Posterior cingulate gyrus (tissue), 11 donors: ENCODE results near the gene RAD21L1.
A peak's percentile ranks its signal among the peaks of the same experiment; 100 is the strongest.

Experiments used
- DNase-seq, 10 donors: peaks; one replicate each; pipeline versions ENCODE4 v3.0.0 to v3.0.0-alpha.2; 2020 to 2021; ENCODE audit warnings: mixed read lengths in 3 of 10
- intact Hi-C: fragments of 100-400 bp; cut with DNase I; formaldehyde crosslinking; loops from one replicate; pipeline ENCODE4 v1.15.1; 2023

RAD21L1 gene

DNA sequence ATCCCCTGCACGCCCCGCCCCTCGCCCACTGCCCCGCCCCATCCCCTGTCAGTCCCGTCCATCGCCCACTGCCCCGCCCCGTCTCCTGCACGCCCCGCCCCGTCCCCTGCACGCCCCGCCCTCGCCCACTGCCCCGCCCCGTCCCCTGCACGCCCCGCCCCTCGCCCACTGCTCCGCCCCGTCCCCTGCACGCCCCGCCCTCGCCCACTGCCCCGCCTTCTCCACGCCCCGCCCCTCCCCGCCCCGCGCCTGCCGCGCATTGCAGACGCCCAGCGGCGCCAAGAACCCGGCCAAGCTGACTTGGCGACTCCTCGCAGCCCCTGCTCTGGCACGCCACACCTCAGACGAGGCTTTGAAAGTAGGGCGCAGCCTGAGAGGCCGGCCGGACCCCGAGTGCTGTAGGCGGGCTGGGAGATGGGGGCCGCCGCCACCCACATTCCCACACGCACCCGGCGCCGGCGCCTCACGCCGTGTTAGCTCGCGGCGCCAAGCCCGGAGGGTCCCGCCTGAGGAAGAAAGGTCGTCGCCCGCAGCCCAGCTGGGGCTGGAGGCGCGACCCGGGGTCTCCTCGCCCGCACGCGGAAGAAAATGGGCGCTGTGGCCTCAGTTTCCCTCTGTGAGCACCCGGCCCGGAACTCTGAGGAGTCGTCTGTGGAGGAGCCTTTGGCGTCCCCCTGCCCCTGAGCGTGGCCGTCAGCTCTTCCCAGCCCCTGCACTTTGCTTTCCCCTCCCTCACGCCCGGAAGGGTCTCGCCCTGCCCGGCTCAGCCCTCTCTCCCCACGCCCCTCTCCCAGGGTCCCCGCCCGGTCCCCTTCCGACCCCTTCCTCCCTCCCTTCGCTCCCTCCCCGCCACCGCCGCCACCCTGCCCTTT, at the start of gene RAD21L1:
Gene RAD21L1, plus strand, starts transcription at position 262 of the 872 bp plus-strand sequence. CDS start 2,410 bp downstream, outside the sequence.
- DNase-seq = peak; percentile 50 to 96 (median 74)
- intact Hi-C loops = no loop called here

DNA sequence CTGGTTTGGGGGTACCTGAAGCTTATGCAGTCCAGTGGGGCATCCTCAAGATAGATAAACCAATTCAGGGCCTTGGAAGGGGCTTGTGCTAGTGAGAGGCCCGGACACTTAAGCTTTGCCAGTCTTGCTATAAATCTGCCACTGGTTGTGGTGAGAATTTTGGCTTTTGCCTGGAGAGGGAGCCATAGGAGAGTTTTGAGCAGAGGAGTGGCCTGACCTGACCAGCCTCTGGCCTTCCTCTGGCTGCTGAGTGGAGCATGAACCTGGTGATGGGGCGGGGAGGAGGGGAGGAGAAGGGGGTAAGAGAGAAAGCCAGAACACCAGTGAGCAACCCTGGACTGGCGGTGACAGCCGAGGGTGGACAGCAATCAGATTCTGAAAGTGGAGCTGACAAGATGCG, 48.2 kb upstream of the RAD21L1 start:
- intact Hi-C loops = no loop called here

DNA sequence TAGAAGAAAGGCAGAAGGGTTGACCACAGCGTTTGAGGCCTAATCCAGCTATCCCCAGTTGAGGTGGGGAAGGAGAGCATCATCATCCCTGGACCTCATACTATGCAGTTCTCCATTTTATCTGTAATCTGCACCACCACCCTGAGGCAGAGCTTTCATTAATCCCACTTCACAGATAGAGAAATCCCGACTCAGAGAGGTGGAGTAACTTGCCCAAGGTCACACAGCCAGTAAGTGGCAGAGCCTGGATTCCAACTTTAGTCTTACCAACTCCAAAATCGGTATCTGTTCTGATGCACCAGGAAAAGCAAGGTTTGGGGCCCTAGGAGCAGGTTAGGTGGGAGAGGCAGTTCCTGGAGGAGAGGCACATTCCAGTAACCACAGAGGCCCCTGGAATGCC, 47.7 kb upstream of the RAD21L1 start:
- intact Hi-C loops = no loop called here
- no peak for DNase-seq

More for the DNA sequence above, 48.2 kb upstream of the RAD21L1 start:
- DNase-seq = no peak

DNA sequence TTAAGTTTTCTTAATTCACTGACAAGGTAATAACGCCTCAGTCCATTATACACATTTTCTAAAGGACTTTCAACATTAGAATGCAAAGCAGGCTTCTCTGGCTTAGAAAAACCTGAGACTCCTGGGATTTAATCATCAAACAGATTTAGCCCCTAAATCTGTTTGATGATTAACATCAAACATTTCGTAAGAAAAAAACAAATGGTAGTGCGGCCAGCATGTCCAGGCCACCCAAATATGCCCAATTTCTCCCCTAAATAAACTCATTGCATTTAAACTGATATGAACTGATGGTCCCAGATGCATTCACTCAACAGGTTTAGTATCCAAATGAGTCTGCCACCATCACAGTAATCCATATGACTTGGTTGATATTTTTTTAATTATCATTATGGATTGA, 47.2 kb upstream of the RAD21L1 start:
- no peak for DNase-seq
- intact Hi-C loops = no loop called here

DNA sequence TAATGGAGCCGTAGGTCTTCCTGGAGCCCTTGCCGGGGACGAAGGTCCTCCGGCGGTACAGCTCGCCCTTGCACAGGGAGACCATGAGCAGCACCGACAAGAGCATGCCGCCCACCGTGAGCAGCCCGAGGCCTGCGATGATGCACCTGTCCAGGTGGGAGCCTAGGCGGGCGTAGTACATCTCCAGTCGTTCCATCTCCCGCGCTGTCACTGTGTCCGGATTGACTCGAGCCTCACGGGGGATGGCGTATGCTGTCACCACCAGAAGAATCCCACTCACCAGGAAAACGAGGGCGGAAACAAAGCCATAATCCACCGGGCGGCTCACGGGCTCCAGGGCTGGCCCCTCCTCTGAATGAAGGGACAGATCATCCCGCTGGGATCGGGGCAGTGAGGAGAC, 44.9 kb upstream of the RAD21L1 start:
- intact Hi-C loops = no loop called here
- peak in 1 of 10 donors; percentile 72 for DNase-seq

DNA sequence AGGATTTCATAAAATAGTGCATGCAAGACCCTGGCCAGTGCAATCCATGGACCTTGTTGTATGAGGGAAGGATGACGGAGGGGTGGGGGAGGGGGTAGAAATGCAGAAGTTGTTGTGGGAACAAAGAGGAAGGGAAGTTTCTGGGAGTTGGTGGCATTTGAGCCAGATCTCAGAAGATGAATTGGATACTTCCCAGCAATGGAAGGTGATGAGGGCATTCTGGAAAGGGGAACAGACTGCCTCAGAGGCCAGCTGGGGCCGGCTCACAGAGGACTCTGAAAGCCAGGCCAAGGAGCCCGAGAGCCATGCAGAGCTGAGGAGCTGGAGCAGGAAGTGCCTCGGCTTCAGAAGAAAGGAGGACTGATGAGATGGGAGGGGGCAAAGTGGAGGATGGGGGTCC, 43.7 kb upstream of the RAD21L1 start:
- intact Hi-C loops = no loop called here
- DNase-seq = no peak

DNA sequence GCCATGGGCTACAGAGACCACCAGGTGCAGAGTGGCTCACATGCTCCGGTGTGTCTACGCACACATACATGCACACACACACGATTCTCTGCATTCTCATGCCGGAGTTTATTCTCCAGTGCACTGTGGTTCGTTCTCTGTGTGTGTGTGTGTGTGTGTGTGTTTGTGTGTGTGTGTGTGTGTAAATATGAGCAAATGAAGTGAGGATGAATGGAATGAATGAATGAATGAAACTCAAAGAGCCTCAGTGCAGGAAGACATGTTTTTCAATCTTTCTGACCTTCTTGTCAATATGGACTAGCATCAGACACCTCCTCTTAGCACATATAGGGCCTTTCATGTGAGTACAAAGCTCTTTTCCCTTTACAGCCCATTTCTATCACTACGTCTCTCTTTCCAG, 42.7 kb upstream of the RAD21L1 start:
- DNase-seq = no peak
- intact Hi-C loops = no loop called here

DNA sequence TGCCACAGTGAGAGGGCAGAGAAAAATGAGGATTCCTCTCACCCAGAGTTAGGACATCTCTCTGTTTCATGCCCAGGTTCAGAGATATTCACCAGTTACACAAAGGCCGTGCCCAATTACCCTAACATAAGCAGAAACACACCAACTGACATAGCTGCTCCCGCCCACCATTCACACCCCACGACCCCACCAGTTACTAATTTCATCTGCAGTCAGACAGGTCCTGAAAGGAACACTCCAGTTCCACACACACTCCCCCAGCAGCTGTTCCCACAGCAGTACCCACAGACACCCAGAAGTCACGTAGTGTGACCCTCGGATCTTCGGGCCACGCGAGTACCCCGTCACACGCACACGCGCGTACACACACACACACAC, 41.6 kb upstream of the RAD21L1 start:
- no peak for DNase-seq
- intact Hi-C loops = no loop called here

DNA sequence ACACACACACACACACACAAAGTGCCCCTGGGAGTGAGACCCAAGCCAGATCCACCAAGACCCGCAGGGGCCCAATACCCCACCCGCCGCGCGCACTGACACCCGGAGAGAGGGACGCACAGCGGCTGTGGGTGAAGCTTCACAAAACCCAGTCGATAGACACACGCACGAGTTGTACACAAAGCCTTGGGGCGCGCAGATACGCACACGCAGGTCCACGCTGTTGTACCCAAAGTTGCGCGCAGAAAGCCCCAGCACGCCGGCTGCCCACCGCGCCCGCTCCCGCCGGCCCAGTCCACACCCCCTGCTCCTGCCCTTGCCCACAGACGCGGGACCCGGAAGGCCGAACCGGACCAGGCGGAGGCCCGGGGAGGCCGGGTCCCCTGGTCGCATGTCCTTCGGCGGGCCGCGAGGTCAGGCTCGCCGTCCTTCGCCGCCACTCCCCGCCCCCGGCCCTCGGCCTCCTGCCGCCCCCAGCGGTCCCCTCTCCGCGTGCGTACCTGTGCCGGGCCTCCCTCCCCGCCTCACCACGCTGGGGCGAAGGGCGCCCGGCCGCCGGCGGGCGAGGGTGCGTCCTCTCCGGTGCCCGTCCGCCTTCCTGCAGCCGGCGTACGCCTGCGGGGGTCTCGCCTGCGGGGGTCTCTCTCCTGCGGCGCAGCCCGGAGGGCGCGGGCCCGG, 41.1 kb upstream of the RAD21L1 start, which contains the start of gene TMEM74B:
Gene TMEM74B, minus strand, starts transcription at position 344 of the 678 bp plus-strand sequence. CDS start 1,180 bp downstream, outside the sequence.
- peak in 4 of 10 donors; percentile 14 to 88 (median 50) for DNase-seq
- intact Hi-C loops = no loop called here

DNA sequence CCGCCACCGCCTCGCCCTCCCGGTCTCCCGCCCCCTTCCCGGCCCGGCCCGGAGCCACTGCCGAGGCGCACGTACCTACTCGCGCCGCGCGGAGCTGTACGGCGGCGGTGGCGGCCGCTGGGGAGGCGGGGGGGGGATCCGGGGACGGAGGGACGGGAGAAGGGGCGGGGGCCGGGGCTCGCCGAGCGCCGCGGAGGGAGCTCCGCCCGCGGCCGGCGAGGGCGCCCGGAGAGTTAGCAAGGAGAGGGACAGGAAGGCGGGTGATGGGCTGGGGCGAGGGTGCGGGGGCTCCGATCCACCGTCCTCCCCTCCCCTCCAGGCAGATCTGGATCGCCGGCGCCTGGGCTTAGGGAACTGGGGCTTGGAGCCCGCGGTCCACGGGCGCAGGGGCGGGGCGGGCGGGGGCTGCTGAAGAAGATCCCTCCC, 40.5 kb upstream of the RAD21L1 start:
- DNase-seq = peak in 3 of 10 donors; percentile 24 to 83 (median 69)
- intact Hi-C loops = no loop called here

DNA sequence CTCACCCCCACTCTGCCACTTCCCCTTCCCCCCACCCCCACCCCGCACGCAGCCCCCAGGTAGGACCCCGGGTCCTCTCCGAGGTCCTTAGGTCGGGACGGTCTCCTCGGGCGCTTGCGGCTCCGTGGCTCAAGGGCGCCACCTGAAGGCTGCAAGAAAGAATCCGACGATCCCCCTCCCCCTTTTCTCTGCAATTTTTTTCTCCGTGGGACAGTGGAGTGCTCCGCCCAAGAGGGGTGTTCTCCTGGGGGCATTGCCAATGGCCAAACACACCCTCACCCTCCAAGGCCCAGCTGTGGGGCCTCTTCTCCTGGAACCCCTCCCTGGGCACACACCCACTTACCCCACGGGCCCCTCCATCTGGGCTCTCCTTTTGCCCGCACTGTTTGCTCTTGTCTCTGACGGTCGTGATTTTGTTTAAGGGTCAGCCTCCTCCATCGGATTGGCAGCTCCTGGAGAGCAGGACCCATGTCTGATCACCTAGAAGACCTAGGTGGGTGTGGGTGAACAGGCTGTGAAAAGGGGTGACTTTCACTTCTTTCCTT, 40.0 kb upstream of the RAD21L1 start:
- intact Hi-C loops = no loop called here
- DNase-seq = peak in 6 of 10 donors; percentile 35 to 93 (median 66)

DNA sequence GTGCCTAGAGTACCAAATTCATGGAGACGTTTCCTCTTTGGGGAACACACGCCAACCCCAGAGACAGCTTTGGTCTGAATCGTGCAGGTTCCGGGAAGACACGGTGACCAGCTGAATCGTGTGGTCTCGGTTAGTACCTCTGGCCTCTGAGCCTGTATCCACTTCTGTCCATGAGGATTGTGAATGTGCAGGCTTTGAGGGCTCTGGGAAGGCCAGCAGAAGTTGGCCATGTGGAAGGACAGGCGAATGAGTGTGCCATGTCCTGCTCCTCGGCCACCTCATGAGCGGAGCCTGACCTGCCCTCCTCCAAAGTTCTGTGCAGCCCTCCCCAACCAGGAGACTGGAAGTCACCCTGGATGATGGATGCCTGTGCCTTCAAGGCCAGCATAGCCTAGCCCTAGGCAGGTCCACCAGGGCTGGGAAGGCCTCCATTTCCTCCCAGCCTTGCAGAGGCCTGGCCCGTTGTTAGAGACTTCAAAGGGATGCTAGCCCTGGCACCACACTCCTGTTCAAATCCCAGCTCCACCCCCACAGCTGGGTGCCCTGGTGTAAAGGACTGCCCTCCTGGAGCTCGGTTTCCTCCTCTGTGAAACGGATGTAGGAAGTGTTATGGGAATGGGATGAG, 39.4 kb upstream of the RAD21L1 start:
- intact Hi-C loops = no loop called here
- no peak for DNase-seq

DNA sequence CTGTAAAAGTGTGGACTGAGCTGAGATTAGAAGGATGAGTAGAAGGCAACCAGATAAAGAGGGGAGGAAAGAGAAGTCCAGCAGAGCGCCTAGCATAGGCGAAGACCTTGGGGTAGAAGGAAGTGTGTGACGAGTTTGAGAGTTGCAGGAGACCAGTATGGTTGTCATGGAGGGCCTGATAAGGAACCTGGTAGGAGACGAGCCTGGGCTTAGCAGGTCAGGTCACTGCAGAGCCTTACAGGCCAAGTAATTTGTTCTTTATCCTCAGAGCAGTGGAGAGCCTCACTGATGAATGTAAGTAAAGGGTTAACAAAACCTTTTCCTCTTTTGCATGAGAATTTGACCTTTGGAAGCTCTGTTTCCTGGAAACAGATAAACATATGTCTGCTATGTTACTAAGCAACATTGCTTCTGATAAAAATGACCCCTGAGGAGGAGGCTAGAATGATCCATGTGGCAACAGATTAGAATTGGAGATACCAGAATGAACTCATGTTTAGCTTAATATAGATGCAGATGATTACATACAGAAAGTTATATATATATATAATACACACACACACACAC, 38.2 kb upstream of the RAD21L1 start:
- DNase-seq = no peak

DNA sequence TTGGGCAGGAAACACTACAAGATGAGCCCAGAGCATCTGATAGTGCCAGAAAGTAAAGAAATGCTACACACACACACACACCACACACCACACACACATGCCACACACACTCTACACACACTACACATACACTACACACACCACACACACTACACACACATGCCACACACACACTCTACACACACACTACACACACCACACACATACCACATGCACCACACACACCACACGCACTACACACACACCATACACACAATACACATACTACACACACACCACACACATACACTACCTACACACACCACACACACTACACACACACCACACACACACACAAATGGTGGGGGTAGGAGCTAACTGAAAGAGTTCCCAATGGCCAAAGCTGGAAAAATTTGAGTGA, 37.5 kb upstream of the RAD21L1 start:
- intact Hi-C loops = no loop called here
- no peak for DNase-seq

More for the DNA sequence above, 38.2 kb upstream of the RAD21L1 start:
- intact Hi-C loops = no loop called here

DNA sequence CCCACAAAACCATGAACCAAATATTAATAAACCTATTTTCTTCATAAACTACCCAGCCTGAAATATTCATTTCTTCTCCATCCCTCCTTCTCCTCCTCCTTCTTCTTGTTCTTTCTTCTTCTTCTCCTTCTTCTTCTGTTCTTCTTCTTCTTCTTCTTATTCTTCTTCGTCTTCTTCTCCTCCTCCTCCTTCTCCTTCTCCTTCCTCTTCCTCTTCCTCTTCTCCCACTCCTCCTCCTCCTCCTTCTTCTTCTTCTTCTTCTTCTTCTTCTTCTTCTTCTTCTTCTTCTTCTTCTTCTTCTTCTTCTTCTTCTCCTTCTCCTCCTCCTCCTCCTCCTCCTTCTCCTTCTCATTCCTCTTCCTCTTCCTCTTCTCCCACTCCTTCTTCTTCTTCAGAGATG, 36.0 kb upstream of the RAD21L1 start:
- intact Hi-C loops = no loop called here
- no peak for DNase-seq

DNA sequence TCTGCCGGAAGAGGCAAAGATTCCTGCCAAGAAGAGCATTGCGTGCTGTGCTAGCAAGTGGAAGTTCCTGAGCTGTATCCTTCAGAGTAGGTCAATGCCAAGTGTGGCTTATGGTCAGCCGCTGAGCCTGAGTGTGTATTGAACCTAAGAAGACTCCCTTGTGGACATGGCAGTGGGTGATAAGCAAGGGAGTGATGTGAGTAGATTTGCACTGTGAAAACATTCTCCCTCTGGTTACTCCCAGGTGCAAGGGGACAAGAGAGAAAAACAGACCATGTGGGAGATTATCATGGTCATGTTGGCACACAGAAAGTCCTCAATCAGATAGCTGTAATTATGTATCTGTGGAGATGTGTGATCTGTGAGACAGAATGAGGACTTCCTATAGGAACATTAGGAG, 35.0 kb upstream of the RAD21L1 start:
- intact Hi-C loops = no loop called here
- DNase-seq = no peak

DNA sequence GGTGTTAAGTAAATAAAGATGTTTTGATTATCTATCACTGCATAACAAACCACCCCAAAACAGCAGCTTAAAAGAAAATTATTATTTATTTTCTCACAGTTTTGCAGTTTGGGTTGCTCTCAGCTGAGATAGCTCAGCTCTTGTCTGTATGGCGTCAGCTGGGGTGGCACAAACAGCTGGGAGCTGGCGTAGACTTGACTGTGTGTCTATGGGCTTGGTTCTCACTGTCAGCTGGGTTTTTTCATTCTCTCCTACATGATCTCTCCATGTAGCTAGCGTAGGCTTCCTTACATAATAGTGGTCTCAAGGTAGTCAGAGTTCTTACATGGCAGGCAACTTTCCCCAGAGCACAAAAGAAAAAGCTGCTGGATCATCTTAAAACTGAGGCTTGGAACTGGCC, 34.5 kb upstream of the RAD21L1 start:
- intact Hi-C loops = no loop called here
- no peak for DNase-seq

DNA sequence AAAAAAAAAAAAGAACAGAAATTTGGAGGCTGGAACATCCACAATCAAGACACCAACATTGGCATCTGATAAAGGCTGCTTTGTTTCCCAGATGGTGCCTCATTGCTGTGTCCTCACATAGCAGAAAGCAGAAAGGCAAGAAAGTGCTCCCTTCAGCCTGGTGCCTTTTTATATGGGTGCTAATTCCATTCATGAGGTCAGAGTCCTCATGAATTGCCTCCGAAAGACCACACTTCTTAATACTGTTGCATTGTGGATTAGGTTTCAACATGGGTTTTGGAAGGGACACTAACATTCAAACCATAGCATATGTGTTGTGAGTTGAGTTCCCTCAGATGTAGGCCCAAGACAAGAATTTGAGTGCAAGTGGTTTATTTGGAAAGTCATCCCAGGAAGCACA, 30.6 kb upstream of the RAD21L1 start:
- intact Hi-C loops = no loop called here

DNA sequence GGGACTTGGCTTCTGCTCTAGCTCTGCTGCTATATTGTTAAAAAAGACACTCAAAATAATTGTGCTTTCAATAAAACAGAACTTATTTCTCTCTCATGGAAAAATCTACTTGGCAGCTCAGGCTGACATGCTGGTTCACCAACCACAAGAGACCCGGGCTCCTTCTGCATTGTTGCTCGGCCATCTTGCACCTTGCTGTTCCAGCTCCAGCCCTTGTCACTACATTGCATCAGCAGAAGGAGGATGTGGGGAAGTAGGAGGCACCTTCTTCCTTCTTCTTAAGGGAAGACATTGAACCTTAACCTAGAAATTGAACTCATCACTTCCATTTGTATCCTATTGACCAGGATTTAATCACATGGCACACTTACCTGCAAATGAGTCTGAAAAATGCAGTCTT, 29.2 kb upstream of the RAD21L1 start:
- intact Hi-C loops = no loop called here
- DNase-seq = no peak

More for the DNA sequence above, 30.6 kb upstream of the RAD21L1 start:
- no peak for DNase-seq

DNA sequence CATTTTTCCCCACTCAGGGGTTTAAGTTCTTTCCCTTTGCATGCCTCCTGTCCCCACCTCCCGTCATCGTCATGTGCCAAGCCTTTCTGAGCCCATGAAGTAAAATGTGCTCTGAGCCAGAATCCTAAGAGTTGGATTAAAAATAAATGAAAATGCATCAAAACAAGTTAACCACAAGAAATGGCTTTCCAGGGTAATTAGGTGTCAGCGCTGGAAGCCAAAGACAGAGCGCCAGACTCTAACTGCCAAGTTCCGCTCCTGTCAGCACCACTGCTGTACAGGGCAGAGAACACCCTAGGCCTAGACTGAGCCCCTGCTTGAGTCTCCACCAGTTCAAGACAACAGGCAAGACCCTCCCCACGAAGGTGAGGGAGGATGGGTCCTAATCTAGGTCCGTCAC, 28.0 kb upstream of the RAD21L1 start:
- intact Hi-C loops = no loop called here
- no peak for DNase-seq

DNA sequence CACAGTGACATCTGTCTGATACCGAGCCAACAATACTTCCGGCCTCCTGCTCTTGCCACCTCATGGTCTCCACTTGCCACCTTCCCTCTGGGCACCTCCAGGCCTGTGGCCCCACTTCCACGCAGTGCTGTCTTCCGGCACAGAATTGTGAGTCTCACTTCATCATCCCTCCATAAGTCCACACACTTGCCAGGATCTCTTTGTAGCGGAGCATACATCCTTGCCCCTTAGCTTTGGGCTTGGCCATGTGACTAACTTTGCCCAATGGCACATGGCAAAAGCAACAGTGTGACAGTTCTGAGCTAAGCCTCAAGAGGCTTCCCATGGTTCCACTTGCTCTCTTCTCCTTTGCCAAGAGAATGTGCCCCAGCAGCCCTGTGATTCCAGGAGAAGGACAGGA, 27.1 kb upstream of the RAD21L1 start:
- intact Hi-C loops = no loop called here
- DNase-seq = no peak
